ENCODE results near the gene NPFF. TPM values are rescaled to one million over a fixed set of nuclear protein-coding genes. Genes with fewer than 3 reads are reported as not detected.
"Not testable (repeated sequence)": the region's sequence is repeated elsewhere in the genome, so short reads cannot be mapped to it uniquely, and the experiment has no call there.

The NPFF gene
- not detected in 2 replicates for polyA plus RNA-seq (2011; rRNA removed)
- not detected in 2 replicates for polyA minus RNA-seq (2011; rRNA and poly(A)+ RNA removed)

DNA sequence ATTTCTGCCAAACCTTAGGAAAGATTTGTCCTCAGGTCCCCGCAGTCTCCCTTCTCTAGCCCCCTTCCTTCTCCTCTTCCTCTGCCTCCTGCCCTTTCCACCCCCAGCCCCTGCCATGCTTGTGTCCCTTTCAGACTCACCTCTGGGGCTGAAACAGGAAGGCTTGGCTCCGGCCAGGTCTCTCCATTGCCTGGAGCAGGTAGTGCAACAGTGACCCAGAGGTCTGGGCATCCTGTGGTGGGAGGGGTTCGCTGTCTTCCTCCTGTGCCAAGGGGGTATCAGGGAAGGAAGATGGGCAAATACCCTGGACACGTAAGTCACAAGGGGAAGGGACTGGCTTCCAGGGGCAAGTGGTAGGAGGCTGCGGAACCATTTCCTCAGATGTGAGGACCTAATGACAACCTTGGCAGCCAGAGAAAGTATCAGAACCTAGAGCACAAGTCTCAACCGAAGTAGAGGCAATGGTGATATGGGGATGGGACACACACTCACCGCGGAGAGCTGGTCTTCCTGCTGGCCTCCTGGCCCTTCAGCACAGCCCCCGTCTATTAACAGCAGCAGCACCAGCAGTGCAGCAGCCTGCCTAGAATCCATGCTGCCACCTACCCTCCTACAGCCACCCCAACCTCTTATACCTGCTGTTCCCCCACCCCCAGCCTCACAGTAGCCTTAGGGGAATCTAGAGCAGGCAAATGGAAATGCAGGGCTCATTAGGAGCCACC, at the start of gene NPFF:
TSS of gene NPFF (minus strand) at position 604 of the 722 bp plus-strand sequence. CDS start at position 594, 10 bp downstream.
- H3K27me3 ChIP-seq (ENCODE audit: control insufficient read depth, insufficient read depth, low read length) = no peaks in the 10 kb centered on the region
- peaks cover 12% of the 10 kb centered on the region for H3K36me3 ChIP-seq (ENCODE audit: control insufficient read depth, insufficient read depth, low read length)
- DNase-seq (ENCODE audit: low read depth) = no peak
- H3K4me3 ChIP-seq (ENCODE audit: low read depth, low read length) = no peak within 1 kb of the TSS
- POLR2A ChIA-PET = no interaction called here
- TF ChIP-seq CTCF (IDR thresholded peaks at IDR 0.05; ENCODE audit: insufficient read depth, low read depth, low read length) = no peak
- CTCF ChIA-PET = interaction anchor here (0.8 to 3.9 kb wide), 5 partner anchors 10 to 30 kb away, joined by 3 to 29 read pairs (median 11); no protein-coding TSS in a partner anchor

GRCh38 chr12:53552361-53553327, 45.4 kb upstream of the NPFF start:
- ChIA-PET POLR2A (no interaction called here), CTCF (interaction anchor here (0.6 to 1.5 kb wide), 5 partner anchors 9 to 194 kb away, joined by 3 to 7 read pairs (median 4); no protein-coding TSS in a partner anchor)
- DNase-seq (ENCODE audit: low read depth) = no peak
- Histone ChIP-seq H3K4me3 (ENCODE audit: low read depth, low read length) (no peak overlapping the region), H3K36me3 (ENCODE audit: control insufficient read depth, insufficient read depth, low read length) (peaks cover 9% of the 10 kb centered on the region), H3K27me3 (ENCODE audit: control insufficient read depth, insufficient read depth, low read length) (no peaks in the 10 kb centered on the region)
- TF ChIP-seq CTCF (IDR thresholded peaks at IDR 0.05; ENCODE audit: insufficient read depth, low read depth, low read length) = no peak

GRCh38 chr12:53551889-53552291, 44.6 kb upstream of the NPFF start:
- Histone ChIP-seq H3K36me3 (ENCODE audit: control insufficient read depth, insufficient read depth, low read length) (peaks cover 9% of the 10 kb centered on the region), H3K4me3 (ENCODE audit: low read depth, low read length) (no peak overlapping the region), H3K27me3 (ENCODE audit: control insufficient read depth, insufficient read depth, low read length) (no peaks in the 10 kb centered on the region)
- no peak for TF ChIP-seq CTCF (IDR thresholded peaks at IDR 0.05; ENCODE audit: insufficient read depth, low read depth, low read length)
- ChIA-PET CTCF (interaction anchor here (0.8 to 1.5 kb wide), 5 partner anchors 11 to 195 kb away, joined by 3 to 4 read pairs (median 3); partner anchors contain the start of gene ATP5MC2), POLR2A (no interaction called here)
- no peak for DNase-seq (ENCODE audit: low read depth)

GRCh38 chr12:53550595-53550994, 43.3 kb upstream of the NPFF start:
- Histone ChIP-seq H3K36me3 (ENCODE audit: control insufficient read depth, insufficient read depth, low read length) (peaks cover 9% of the 10 kb centered on the region), H3K4me3 (ENCODE audit: low read depth, low read length) (no peak overlapping the region), H3K27me3 (ENCODE audit: control insufficient read depth, insufficient read depth, low read length) (no peaks in the 10 kb centered on the region)
- ChIA-PET POLR2A (no interaction called here), CTCF (interaction anchor here (0.6 kb wide), 1 partner anchor 69 kb away, joined by 4 read pairs; no protein-coding TSS in a partner anchor)
- TF ChIP-seq CTCF (IDR thresholded peaks at IDR 0.05; ENCODE audit: insufficient read depth, low read depth, low read length) = no peak
- no peak for DNase-seq (ENCODE audit: low read depth)

- H3K36me3 ChIP-seq (ENCODE audit: control insufficient read depth, insufficient read depth, low read length); H3K4me3 ChIP-seq (ENCODE audit: low read depth, low read length); POLR2A ChIA-PET; DNase-seq (ENCODE audit: low read depth); H3K27me3 ChIP-seq (ENCODE audit: control insufficient read depth, insufficient read depth, low read length): not testable (repeated sequence)
- CTCF ChIA-PET = interaction anchor here (0.6 kb wide), 1 partner anchor 70 kb away, joined by 4 read pairs; no protein-coding TSS in a partner anchor
Observed at GRCh38 chr12:53550131-53550530, 42.8 kb upstream of the NPFF start.

DNA sequence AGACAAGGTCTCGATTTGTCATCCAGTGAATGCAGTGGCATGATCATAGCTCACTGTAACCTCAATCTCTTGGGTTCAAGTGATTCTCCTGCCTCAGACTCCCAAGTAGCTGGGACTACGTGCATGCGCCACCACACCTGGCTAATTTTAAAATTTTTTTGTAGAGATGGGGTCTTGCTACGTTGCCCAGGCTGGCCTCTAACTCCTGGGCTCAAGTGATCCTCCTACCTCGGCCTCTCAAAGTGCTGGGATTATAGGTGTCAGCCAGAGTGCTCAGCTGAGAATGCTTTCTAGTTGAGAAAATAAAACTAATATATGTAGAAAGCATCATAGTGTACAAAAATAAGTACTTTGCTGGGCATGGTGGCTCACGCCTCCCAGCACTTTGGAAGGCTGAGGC, 41.1 kb upstream of the NPFF start:
- H3K27me3 ChIP-seq (ENCODE audit: control insufficient read depth, insufficient read depth, low read length); H3K36me3 ChIP-seq (ENCODE audit: control insufficient read depth, insufficient read depth, low read length); DNase-seq (ENCODE audit: low read depth); POLR2A ChIA-PET; H3K4me3 ChIP-seq (ENCODE audit: low read depth, low read length): not testable (repeated sequence)
- CTCF ChIA-PET = interaction anchor here (0.8 to 3.2 kb wide), 4 partner anchors 127 to 196 kb away, joined by 3 to 10 read pairs (median 4); partner anchors contain the start of gene ATP5MC2
